ENCODE measurements around the gene PCSK1.
"Not testable (repeated sequence)": the region's sequence is repeated elsewhere in the genome, so short reads cannot be mapped to it uniquely, and the experiment has no call there.

PCSK1 gene

GRCh38 chr5:96367337-96367736 is 65.7 kb downstream of the PCSK1 start:
- not testable (repeated sequence) for DNase-seq

GRCh38 chr5:96354237-96354636 is 78.8 kb downstream of the PCSK1 start:
- no peak for DNase-seq

DNA sequence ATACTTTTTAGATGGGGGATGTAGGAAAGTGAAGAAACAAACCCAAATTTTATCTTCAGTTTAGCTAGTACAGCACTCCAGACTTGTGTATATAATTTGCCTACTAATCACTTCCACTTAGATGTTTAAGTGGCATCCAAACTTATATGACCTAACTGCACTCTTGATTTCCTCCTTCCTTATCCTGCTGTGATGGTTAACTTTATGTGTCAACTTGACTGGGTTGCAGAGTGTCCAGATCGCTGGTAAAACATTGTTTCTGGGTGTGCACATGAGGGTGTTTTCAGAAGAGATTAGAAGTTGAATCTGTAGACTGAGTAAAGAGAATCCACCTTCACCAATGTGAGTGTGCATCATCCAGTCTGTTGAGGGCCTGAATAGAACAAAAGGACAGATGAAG is 79.8 kb downstream of the PCSK1 start:
- DNase-seq, result no peak

GRCh38 chr5:96350678-96351077 is 82.4 kb downstream of the PCSK1 start:
- DNase-seq, result no peak

GRCh38 chr5:96348536-96348935 is 84.5 kb downstream of the PCSK1 start:
- no peak for DNase-seq

GRCh38 chr5:96347502-96348292 is 85.4 kb downstream of the PCSK1 start:
- DNase-seq, result no peak

GRCh38 chr5:96344678-96345577 is 88.1 kb downstream of the PCSK1 start:
- peak; percentile 61 for DNase-seq

DNA sequence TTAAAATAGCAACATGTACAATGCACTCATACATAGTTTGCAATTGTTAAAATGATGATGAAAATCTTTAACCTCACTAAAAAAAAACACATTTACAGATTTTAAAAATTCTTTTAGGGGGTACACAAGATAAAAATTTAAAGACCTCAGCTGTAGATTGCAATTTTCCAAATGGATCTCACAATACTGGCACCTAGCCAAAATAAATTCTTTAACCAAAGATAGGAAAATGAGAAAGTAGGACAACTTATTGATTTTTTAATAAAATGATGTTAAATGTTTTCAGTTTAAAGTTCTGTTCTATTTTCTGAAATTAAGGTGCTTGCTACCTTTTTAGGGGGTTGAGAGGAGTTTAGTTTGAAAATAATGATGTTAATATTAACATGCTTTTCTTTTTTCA is 90.0 kb downstream of the PCSK1 start:
- no peak for DNase-seq

DNA sequence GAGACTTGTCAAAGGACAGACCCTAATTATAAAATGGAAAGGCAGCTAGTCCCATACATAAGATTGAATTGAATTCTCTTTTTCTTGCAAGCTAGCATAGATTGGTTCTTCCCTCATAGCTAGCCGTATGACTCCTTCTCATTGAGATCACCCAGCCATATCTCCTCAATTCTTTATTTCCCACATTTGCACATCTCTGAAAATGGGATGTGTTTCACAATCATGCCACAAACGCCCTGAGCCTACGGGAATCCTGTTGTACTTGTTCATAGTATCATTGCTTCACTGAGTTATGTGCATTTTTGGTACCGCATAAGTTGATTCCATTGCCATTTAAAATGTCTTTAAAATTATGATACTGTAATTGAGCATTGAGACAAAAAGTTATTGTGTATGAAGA is 90.5 kb downstream of the PCSK1 start:
- DNase-seq, result no peak

All from NCI-H2171 treated with DMSO at 0.1 percent for 48 hours (cell line).